ENCODE results near the gene PDE4B. TPM values are rescaled to one million over a fixed set of nuclear protein-coding genes. Genes with fewer than 3 reads are reported as not detected.

PDE4B gene
- total and polyA plus RNA-seq, 10 of the 15 experiments (the other 5 are each of a cell fraction or from before 2014, with no cell fraction given), result 3.0 to 13.2 (median 5.7) TPM

DNA sequence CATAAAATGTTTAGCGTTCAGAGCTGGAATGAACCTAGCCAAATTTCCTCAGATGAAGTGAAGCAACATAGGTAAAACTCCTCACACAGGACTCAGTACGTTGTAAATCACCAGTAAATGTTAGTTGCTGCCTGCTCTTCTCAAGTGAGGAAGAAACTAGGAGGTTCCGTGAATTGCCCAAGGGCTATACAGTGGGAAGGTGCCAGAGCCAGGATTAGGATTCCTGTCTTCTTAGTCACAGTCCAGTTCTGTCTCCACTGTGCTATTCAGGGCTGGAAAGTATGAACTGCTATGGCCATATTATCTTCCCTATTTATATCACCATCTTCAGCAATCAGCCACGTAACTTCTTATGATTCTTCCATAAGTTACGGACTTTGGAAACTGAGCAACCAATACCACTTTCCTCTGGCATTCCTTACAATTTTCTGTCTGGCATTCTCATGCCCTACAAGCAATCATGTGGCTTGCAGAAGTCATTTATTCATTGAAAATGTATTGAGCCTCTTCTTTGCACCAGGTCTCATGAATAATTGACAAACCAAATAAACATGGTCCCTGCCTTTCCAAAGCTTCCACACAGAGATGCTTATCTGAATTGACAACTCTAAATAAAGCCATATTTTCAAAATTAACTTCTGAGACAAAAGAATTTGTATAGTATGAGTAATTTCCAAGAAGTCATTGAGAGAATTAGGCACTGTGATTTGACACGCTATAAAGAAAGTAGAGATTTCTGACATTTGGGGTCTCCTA, 469.7 kb downstream of the PDE4B start:
- ChIA-PET POLR2A (no interaction called here), RAD21 (ENCODE audit: unreplicated experiment) (interaction anchor here (1.3 kb wide), 1 partner anchor 184 kb away, joined by 3 read pairs; no protein-coding TSS in a partner anchor), CTCF (interaction anchor here (3.0 kb wide), 1 partner anchor 184 kb away, joined by 13 read pairs; no protein-coding TSS in a partner anchor), SMC1A (ENCODE audit: uncharacterized antibody, unreplicated experiment) (no interaction called here)
- Histone ChIP-seq H2AFZ (ENCODE audit: control insufficient read depth, low read depth, low read length) (no peak overlapping the region), H3K79me2 (ENCODE audit: control insufficient read depth, insufficient read depth, low read length) (no peaks in the 10 kb centered on the region), H3K4me2 (ENCODE audit: control insufficient read depth, insufficient read depth) (no peak overlapping the region), H3K4me3 (no peak overlapping the region), H4K20me1 (ENCODE audit: control insufficient read depth, insufficient read depth) (no peaks in the 10 kb centered on the region), H3K9me3 (replicated peaks; ENCODE audit: control insufficient read depth, insufficient read depth, low read length) (no peaks in the 10 kb centered on the region), H3K9ac (ENCODE audit: control insufficient read depth, insufficient read depth, low read length) (no peak overlapping the region), H3K36me3 (ENCODE audit: control insufficient read depth in 2 of 2, insufficient read depth in 2 of 2, low read length in 1 of 2) (no peaks in the 10 kb centered on the region), H3K4me1 (ENCODE audit: control insufficient read depth, insufficient read depth, low read length) (peaks cover 4% of the 10 kb centered on the region; the same call in 1 of the 2 replicates), H3K27ac (ENCODE audit: control insufficient read depth, insufficient read depth) (no peak overlapping the region), H3K27me3 (replicated peaks in 1 of 2; ENCODE audit: control insufficient read depth in 2 of 2, insufficient read depth in 2 of 2, low read length in 1 of 2) (no peaks in the 10 kb centered on the region)
- DNase-seq (ENCODE audit: low read depth, low spot score) (no peak), FAIRE-seq (no peak), ATAC-seq (no peak)
- TF ChIP-seq EZH2 (IDR thresholded peaks at IDR 0.05; ENCODE audit: borderline replicate concordance, control insufficient read depth, low read depth, low read length) (no peak), IKZF1 (conservative IDR thresholded peaks at IDR 0.05) (no peak), SUPT20H (IDR thresholded peaks at IDR 0.05; ENCODE audit: borderline replicate concordance, control insufficient read depth, low read depth, low read length) (no peak)
- TF ChIP-seq, protein P1, sequence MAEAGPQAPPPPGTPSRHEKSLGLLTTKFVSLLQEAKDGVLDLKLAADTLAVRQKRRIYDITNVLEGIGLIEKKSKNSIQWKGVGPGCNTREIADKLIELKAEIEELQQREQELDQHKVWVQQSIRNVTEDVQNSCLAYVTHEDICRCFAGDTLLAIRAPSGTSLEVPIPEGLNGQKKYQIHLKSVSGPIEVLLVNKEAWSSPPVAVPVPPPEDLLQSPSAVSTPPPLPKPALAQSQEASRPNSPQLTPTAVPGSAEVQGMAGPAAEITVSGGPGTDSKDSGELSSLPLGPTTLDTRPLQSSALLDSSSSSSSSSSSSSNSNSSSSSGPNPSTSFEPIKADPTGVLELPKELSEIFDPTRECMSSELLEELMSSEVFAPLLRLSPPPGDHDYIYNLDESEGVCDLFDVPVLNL (IDR thresholded peaks at IDR 0.05; ENCODE audit: low read depth, low read length), result no peak
- TF ChIP-seq, protein P2, sequence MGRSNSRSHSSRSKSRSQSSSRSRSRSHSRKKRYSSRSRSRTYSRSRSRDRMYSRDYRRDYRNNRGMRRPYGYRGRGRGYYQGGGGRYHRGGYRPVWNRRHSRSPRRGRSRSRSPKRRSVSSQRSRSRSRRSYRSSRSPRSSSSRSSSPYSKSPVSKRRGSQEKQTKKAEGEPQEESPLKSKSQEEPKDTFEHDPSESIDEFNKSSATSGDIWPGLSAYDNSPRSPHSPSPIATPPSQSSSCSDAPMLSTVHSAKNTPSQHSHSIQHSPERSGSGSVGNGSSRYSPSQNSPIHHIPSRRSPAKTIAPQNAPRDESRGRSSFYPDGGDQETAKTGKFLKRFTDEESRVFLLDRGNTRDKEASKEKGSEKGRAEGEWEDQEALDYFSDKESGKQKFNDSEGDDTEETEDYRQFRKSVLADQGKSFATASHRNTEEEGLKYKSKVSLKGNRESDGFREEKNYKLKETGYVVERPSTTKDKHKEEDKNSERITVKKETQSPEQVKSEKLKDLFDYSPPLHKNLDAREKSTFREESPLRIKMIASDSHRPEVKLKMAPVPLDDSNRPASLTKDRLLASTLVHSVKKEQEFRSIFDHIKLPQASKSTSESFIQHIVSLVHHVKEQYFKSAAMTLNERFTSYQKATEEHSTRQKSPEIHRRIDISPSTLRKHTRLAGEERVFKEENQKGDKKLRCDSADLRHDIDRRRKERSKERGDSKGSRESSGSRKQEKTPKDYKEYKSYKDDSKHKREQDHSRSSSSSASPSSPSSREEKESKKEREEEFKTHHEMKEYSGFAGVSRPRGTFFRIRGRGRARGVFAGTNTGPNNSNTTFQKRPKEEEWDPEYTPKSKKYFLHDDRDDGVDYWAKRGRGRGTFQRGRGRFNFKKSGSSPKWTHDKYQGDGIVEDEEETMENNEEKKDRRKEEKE (IDR thresholded peaks at IDR 0.05), result no peak
- BruUV-seq (replicated peaks), result no TSS peak
- 79% methylated on average over 6 of the region's 6 CpGs for WGBS (ENCODE audit: insufficient coverage, insufficient replicate concordance, low lambda C conversion rate, missing lambda C conversion rate)
- in situ Hi-C loops (cut with MboI), result loop anchor here (25.0 kb wide), 1 partner anchor 675 kb away; no protein-coding TSS in a partner anchor
- intact Hi-C loops (cut with micrococcal nuclease; ENCODE audit: unreplicated experiment), result no loop called here

All from GM12878 (cell line).